Measurements from ENCODE around the gene PYGO1. TPM values are rescaled to one million over a fixed set of nuclear protein-coding genes. Genes with fewer than 3 reads are reported as not detected.
A peak's percentile ranks its signal among the peaks of the same experiment; 100 is the strongest.

Gene PYGO1
- polyA plus RNA-seq, 4 donors: under 0.01 to 2.8 (median 0.49) TPM; not detected in 1

DNA sequence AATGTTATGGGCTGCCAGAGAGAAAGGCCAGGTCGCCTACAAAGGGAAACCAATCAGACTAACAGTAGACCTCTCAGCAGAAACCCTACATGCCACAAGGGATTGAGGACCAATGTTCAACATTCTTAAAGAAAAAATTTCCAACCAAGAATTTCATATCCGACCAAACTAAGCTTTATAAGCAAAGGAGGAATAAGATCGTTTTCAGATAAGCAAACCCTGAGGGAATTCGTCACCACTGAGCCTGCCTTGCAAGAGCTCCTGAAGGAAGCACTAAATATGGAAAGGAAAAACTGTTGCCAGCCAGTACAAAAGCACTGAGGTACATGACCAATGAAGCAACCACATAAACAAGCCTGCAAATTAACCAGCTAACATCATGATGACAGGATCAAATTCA is 33.1 kb downstream of the PYGO1 start:
- Histone ChIP-seq H3K36me3 (ENCODE audit: control insufficient read depth in 3 of 3, insufficient read depth in 2 of 3, low read depth in 1 of 3, low read length in 3 of 3) (peaks cover 0 to 2% (median 0%) of the 10 kb centered on the region in 3 donors), H3K27ac (ENCODE audit: low read depth in 1 of 3, low read length in 2 of 3) (no peak overlapping the region), H3K4me3 (ENCODE audit: low read depth in 1 of 3, low read length in 3 of 3) (no peak overlapping the region), H3K27me3 (ENCODE audit: control insufficient read depth in 3 of 3, insufficient read depth in 3 of 3, low read length in 3 of 3) (no peaks in the 10 kb centered on the region), H3K9me3 (ENCODE audit: control insufficient read depth in 2 of 2, insufficient read depth in 1 of 2, low read depth in 1 of 2, low read length in 1 of 2) (peaks cover 0 to 13% of the 10 kb centered on the region in 2 donors), H3K4me1 (ENCODE audit: control insufficient read depth in 3 of 3, insufficient read depth in 2 of 3, low read depth in 1 of 3, low read length in 2 of 3) (no peaks in the 10 kb centered on the region)
- DNase-seq (no peak), FAIRE-seq (no peak)
- 77 to 96% (median 92%) methylated on average over 4 of the region's 4 CpGs for WGBS, 3 donors

DNA sequence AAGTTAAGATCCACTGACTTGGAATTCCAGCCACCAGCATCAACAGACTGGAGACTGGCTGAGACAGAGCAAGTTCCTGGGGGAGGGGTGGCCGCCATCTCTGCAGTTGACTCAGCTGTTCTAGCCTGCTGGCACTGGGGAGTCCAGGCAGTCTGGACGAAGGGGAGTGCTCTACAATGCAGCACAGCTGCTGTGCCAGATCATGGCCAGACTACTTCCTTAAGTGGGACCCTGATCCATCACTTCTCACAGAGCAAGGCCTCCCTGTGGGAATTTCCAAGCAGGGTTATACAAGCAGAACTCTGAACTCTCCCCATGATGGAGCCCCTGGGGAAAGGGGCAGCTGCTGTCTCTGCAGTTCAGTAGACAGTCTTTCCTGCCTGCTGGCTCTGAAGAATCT is 35.2 kb downstream of the PYGO1 start:
- Histone ChIP-seq H3K27me3 (ENCODE audit: control insufficient read depth in 3 of 3, insufficient read depth in 3 of 3, low read length in 3 of 3) (no peaks in the 10 kb centered on the region), H3K9me3 (ENCODE audit: control insufficient read depth in 2 of 2, insufficient read depth in 1 of 2, low read depth in 1 of 2, low read length in 1 of 2) (peaks cover 0 to 13% of the 10 kb centered on the region in 2 donors), H3K4me1 (ENCODE audit: control insufficient read depth in 3 of 3, insufficient read depth in 2 of 3, low read depth in 1 of 3, low read length in 2 of 3) (no peaks in the 10 kb centered on the region), H3K36me3 (ENCODE audit: control insufficient read depth in 3 of 3, insufficient read depth in 2 of 3, low read depth in 1 of 3, low read length in 3 of 3) (peaks cover 0 to 2% (median 0%) of the 10 kb centered on the region in 3 donors), H3K27ac (ENCODE audit: low read depth in 1 of 3, low read length in 2 of 3) (no peak overlapping the region), H3K4me3 (ENCODE audit: low read depth in 1 of 3, low read length in 3 of 3) (no peak overlapping the region)
- no peak for FAIRE-seq
- WGBS, 3 donors: 54 to 78% (median 67%) methylated on average over 2 of the region's 2 CpGs
- peak in 1 of 2 donors; percentile 8 for DNase-seq

DNA sequence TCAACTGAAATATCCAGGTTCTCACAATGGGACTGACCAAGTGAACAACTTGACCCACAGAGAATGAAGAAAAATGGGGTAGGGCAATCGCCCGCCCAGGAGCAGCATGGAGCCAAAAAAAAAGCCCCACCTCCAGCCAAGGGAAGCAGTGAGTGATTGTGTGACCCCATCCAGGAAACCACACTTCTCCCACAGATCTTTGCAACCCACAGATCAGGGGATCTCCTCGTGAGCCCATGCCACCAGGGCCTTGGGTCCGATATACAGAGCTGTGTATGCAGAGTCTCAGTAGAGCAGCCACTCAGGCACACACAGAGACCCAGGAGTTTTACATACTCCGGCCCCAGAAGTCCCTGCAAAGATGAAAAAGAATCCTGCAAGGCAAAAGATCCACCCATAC is 35.7 kb downstream of the PYGO1 start:
- Histone ChIP-seq H3K36me3 (ENCODE audit: control insufficient read depth in 3 of 3, insufficient read depth in 2 of 3, low read depth in 1 of 3, low read length in 3 of 3) (peaks cover 0 to 2% (median 0%) of the 10 kb centered on the region in 3 donors), H3K4me1 (ENCODE audit: control insufficient read depth in 3 of 3, insufficient read depth in 2 of 3, low read depth in 1 of 3, low read length in 2 of 3) (no peaks in the 10 kb centered on the region), H3K27me3 (ENCODE audit: control insufficient read depth in 3 of 3, insufficient read depth in 3 of 3, low read length in 3 of 3) (no peaks in the 10 kb centered on the region), H3K4me3 (ENCODE audit: low read depth in 1 of 3, low read length in 3 of 3) (no peak overlapping the region), H3K9me3 (ENCODE audit: control insufficient read depth in 2 of 2, insufficient read depth in 1 of 2, low read depth in 1 of 2, low read length in 1 of 2) (peaks cover 0 to 13% of the 10 kb centered on the region in 2 donors), H3K27ac (ENCODE audit: low read depth in 1 of 3, low read length in 2 of 3) (no peak overlapping the region)
- DNase-seq (no peak), FAIRE-seq (no peak)
- WGBS, 3 donors: 71 to 76% (median 76%) methylated on average over 5 of the region's 5 CpGs

DNA sequence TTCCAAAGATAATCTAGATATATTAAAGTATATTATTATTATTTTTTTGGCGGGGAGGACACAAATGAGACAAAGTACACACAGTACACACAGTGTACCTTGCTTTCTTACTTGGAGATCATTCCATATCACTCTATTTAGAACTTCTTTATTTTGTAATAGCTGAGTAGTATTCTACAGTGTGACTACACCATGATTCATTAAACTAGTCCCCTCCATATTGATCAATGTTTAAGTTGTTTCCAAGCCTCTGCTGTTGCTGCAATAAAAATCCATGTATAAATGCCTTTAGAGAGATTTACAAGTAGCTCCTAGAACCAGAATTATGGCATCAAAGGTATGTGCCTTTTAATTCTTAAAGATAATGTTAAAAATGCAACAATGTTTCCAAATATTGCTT is 38.8 kb downstream of the PYGO1 start:
- Histone ChIP-seq H3K9me3 (ENCODE audit: control insufficient read depth in 2 of 2, insufficient read depth in 1 of 2, low read depth in 1 of 2, low read length in 1 of 2) (peaks cover 0 to 8% of the 10 kb centered on the region in 2 donors), H3K4me3 (ENCODE audit: low read depth in 1 of 3, low read length in 3 of 3) (no peak overlapping the region), H3K27me3 (ENCODE audit: control insufficient read depth in 3 of 3, insufficient read depth in 3 of 3, low read length in 3 of 3) (no peaks in the 10 kb centered on the region), H3K4me1 (ENCODE audit: control insufficient read depth in 3 of 3, insufficient read depth in 2 of 3, low read depth in 1 of 3, low read length in 2 of 3) (no peaks in the 10 kb centered on the region), H3K27ac (ENCODE audit: low read depth in 1 of 3, low read length in 2 of 3) (no peak overlapping the region), H3K36me3 (ENCODE audit: control insufficient read depth in 3 of 3, insufficient read depth in 2 of 3, low read depth in 1 of 3, low read length in 3 of 3) (peaks cover 0 to 2% (median 0%) of the 10 kb centered on the region in 3 donors)
- FAIRE-seq (no peak), DNase-seq (no peak)
- 88 to 100% (median 96%) methylated on average over 1 of the region's 1 CpG for WGBS, 3 donors

DNA sequence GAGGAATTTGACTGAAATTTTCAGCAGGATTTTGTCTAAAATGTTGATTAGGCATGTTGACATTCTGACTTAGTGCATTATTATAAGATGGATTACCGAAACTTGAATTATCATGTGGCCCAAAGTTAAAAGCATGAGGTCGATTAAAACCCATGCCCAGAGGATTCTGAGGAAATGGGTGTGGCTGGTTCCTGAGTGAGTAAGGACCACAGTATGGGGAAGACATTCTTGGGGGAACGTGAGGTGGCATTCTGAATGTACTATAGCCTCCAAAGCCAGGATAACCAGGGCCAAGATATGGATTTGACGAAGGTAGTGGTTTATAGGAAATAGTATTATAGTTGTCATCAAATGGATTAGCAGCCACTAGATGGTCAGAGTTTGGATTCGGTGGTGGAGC is 41.4 kb downstream of the PYGO1 start:
- H3K4me3 ChIP-seq (ENCODE audit: low read depth in 1 of 3, low read length in 3 of 3): no peak overlapping the region
- no peaks in the 10 kb centered on the region for H3K36me3 ChIP-seq (ENCODE audit: control insufficient read depth in 3 of 3, insufficient read depth in 2 of 3, low read depth in 1 of 3, low read length in 3 of 3)
- DNase-seq: no peak
- no peak for FAIRE-seq
- H3K27ac ChIP-seq (ENCODE audit: low read depth in 1 of 3, low read length in 2 of 3): no peak overlapping the region
- 72 to 77% (median 74%) methylated on average over 5 of the region's 5 CpGs for WGBS, 3 donors
- H3K27me3 ChIP-seq (ENCODE audit: control insufficient read depth in 3 of 3, insufficient read depth in 3 of 3, low read length in 3 of 3): no peaks in the 10 kb centered on the region
- no peaks in the 10 kb centered on the region for H3K4me1 ChIP-seq (ENCODE audit: control insufficient read depth in 3 of 3, insufficient read depth in 2 of 3, low read depth in 1 of 3, low read length in 2 of 3)
- H3K9me3 ChIP-seq (ENCODE audit: control insufficient read depth in 2 of 2, insufficient read depth in 1 of 2, low read depth in 1 of 2, low read length in 1 of 2): no peaks in the 10 kb centered on the region

DNA sequence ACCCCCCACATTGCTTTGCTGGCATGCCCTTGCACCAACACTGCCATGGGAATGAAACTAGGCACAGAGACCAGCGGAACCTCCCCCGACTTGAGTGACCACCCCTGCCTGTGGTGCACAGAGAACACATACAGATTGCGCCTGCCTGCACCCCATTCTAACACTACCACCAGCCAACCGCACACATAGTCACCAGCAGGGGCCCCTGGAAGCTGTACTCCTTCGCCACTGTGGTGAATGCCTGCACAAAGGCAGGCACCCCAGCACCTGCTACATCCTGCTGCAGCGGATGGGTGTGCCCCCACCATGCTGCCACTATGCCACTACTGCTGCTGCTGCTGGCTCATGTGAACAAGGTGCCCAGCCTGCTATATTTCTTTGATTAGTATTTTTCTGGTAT is 52.7 kb downstream of the PYGO1 start:
- H3K27me3 ChIP-seq (ENCODE audit: control insufficient read depth in 3 of 3, insufficient read depth in 3 of 3, low read length in 3 of 3): no peaks in the 10 kb centered on the region
- H3K27ac ChIP-seq (ENCODE audit: low read depth in 1 of 3, low read length in 2 of 3): no peak overlapping the region
- DNase-seq: no peak
- 69 to 79% (median 77%) methylated on average over 6 of the region's 6 CpGs for WGBS, 3 donors
- H3K9me3 ChIP-seq (ENCODE audit: control insufficient read depth in 2 of 2, insufficient read depth in 1 of 2, low read depth in 1 of 2, low read length in 1 of 2): no peaks in the 10 kb centered on the region
- FAIRE-seq: no peak
- no peak overlapping the region for H3K4me3 ChIP-seq (ENCODE audit: low read depth in 1 of 3, low read length in 3 of 3)
- H3K36me3 ChIP-seq (ENCODE audit: control insufficient read depth in 3 of 3, insufficient read depth in 2 of 3, low read depth in 1 of 3, low read length in 3 of 3): no peaks in the 10 kb centered on the region
- no peaks in the 10 kb centered on the region for H3K4me1 ChIP-seq (ENCODE audit: control insufficient read depth in 3 of 3, insufficient read depth in 2 of 3, low read depth in 1 of 3, low read length in 2 of 3)

DNA sequence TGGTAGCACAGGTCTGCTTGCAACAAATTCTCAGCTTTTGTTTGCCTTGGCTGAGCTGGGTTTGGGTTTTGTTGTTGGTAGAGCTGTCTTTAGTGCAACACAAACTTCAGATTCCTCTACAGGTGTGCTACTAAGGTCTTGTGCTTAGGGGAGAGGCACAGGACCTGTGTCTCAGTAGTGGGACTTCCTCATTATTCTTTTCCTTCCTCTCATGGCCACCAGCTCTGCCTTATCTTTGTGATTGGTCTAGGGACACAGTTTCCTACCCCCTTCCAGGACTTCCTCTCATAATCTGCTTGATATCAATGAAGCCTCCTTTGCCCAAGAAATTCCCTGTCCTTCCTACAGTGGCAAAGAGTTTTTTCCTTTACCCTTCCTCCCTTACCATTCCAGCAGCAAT is 55.2 kb downstream of the PYGO1 start:
- H3K27ac ChIP-seq (ENCODE audit: low read depth in 1 of 3, low read length in 2 of 3): no peak overlapping the region
- no peaks in the 10 kb centered on the region for H3K36me3 ChIP-seq (ENCODE audit: control insufficient read depth in 3 of 3, insufficient read depth in 2 of 3, low read depth in 1 of 3, low read length in 3 of 3)
- no peaks in the 10 kb centered on the region for H3K4me1 ChIP-seq (ENCODE audit: control insufficient read depth in 3 of 3, insufficient read depth in 2 of 3, low read depth in 1 of 3, low read length in 2 of 3)
- no peak overlapping the region for H3K4me3 ChIP-seq (ENCODE audit: low read depth in 1 of 3, low read length in 3 of 3)
- H3K27me3 ChIP-seq (ENCODE audit: control insufficient read depth in 3 of 3, insufficient read depth in 3 of 3, low read length in 3 of 3): no peaks in the 10 kb centered on the region
- H3K9me3 ChIP-seq (ENCODE audit: control insufficient read depth in 2 of 2, insufficient read depth in 1 of 2, low read depth in 1 of 2, low read length in 1 of 2): no peaks in the 10 kb centered on the region
- FAIRE-seq (no peak), DNase-seq (no peak)

DNA sequence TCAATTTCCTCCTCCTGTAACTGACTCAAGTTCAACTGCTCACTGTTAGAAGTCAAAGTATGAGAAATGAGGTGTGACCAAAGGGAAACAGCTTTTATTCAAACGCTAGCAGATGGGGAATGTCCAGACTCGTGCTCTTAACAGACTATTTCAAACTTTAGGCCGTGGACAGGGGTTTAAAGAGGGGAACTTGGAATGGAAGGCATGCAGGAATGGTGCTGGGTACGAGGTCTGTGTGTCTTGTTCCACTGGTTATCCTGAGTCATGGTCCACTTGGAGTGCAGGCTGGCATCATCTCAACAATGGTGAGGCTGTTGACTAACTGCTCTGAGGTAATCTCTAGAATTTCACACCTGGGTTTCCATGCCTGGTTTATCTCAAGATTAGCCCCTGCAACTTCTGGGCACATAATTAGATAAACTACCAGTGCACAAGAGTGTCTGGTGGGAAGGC is 57.3 kb downstream of the PYGO1 start:
- FAIRE-seq: no peak

DNA sequence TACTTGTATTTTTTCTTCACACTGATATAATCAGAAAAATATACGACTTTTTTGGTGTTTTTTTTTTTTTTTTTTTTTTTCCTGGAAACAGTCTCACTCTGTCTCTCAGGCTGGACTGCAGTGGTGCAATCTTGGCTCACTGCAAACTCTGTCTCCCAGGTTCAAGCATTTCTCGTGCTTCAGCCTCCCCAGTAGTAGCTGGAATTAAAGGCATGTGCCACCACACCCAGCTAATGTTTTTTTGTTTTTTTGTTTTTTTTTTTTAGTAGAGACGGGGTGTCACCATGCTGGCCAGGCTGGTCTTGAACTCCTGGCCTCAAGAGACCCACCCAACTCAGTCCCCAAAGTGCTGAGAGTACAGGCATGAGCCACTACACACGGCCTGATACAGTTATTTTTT is 59.3 kb downstream of the PYGO1 start:
- WGBS, 3 donors: 46 to 72% (median 50%) methylated on average over 4 of the region's 4 CpGs
- no peak for FAIRE-seq
- H3K9me3 ChIP-seq (ENCODE audit: control insufficient read depth in 2 of 2, insufficient read depth in 1 of 2, low read depth in 1 of 2, low read length in 1 of 2): peaks cover 0 to 3% of the 10 kb centered on the region in 2 donors

More for the DNA sequence above, 57.3 kb downstream of the PYGO1 start:
- peaks cover 0 to 3% of the 10 kb centered on the region in 2 donors for H3K9me3 ChIP-seq (ENCODE audit: control insufficient read depth in 2 of 2, insufficient read depth in 1 of 2, low read depth in 1 of 2, low read length in 1 of 2)
- H3K27ac ChIP-seq (ENCODE audit: low read depth in 1 of 3, low read length in 2 of 3): no peak overlapping the region
- H3K4me1 ChIP-seq (ENCODE audit: control insufficient read depth in 3 of 3, insufficient read depth in 2 of 3, low read depth in 1 of 3, low read length in 2 of 3): no peaks in the 10 kb centered on the region
- DNase-seq: no peak
- WGBS, 3 donors: 41 to 57% (median 51%) methylated on average over 4 of the region's 4 CpGs
- H3K27me3 ChIP-seq (ENCODE audit: control insufficient read depth in 3 of 3, insufficient read depth in 3 of 3, low read length in 3 of 3): no peaks in the 10 kb centered on the region
- no peaks in the 10 kb centered on the region for H3K36me3 ChIP-seq (ENCODE audit: control insufficient read depth in 3 of 3, insufficient read depth in 2 of 3, low read depth in 1 of 3, low read length in 3 of 3)
- no peak overlapping the region for H3K4me3 ChIP-seq (ENCODE audit: low read depth in 1 of 3, low read length in 3 of 3)

More for the DNA sequence above, 59.3 kb downstream of the PYGO1 start:
- Histone ChIP-seq H3K36me3 (ENCODE audit: control insufficient read depth in 3 of 3, insufficient read depth in 2 of 3, low read depth in 1 of 3, low read length in 3 of 3) (no peaks in the 10 kb centered on the region), H3K27ac (ENCODE audit: low read depth in 1 of 3, low read length in 2 of 3) (no peak overlapping the region), H3K27me3 (ENCODE audit: control insufficient read depth in 3 of 3, insufficient read depth in 3 of 3, low read length in 3 of 3) (peaks cover 0 to 2% (median 0%) of the 10 kb centered on the region in 3 donors), H3K4me3 (ENCODE audit: low read depth in 1 of 3, low read length in 3 of 3) (no peak overlapping the region), H3K4me1 (ENCODE audit: control insufficient read depth in 3 of 3, insufficient read depth in 2 of 3, low read depth in 1 of 3, low read length in 2 of 3) (no peaks in the 10 kb centered on the region)
- DNase-seq: no peak

All from small intestine (tissue), 7 donors.